IMR-90 (cell line): ENCODE results near the gene ZPBP2. TPM values are rescaled to one million over a fixed set of nuclear protein-coding genes. Genes with fewer than 3 reads are reported as not detected.

ENCODE experiments used
- ATAC-seq: fragments of 200-7000 bp; cut with Tn5 transposase; 2 replicates; pipeline ENCODE4 v1.9.1; 2020; ENCODE audit warnings: low read depth, mild to moderate bottlenecking, moderate library complexity
- BruUV-seq: library from RNA; stranded (reverse); fragments of 400-500 nt; replicated peaks from 2 replicates; lab custom pipeline; 2021; lab: Mats Ljungman, UMichigan
- CTCF ChIA-PET: fragments of 300-600 bp; formaldehyde crosslinking; extraction: SDS; loops from one replicate; lab custom pipeline; 2021; ENCODE audit warnings: antibody characterized with exemption; lab: Yijun Ruan, JAX
- POLR2A ChIA-PET: fragments of 300-600 bp; sonication (Branson Sonifier 250); formaldehyde crosslinking; loops from one replicate; lab custom pipeline; 2022; ENCODE audit warnings: antibody characterized with exemption; ENCODE audit not compliant: unreplicated experiment; lab: Charles Lee
- DNase-seq: peaks from one replicate; pipeline ENCODE4 v3.0.0; 2013
- H2AFZ ChIP-seq: replicated peaks from 2 replicates; pipeline ENCODE3; 2013; ENCODE audit warnings: low read length, mild to moderate bottlenecking; ENCODE audit not compliant: poor library complexity
- H2AK5ac ChIP-seq: 2 replicates; pipeline ENCODE4 v1.6.1; 2013; ENCODE audit warnings: low read depth, low read length, inconsistent platforms
- H2AK9ac ChIP-seq: replicated peaks from 2 replicates; pipeline ENCODE3; 2013; ENCODE audit warnings: mild to moderate bottlenecking, low read depth, low read length, moderate library complexity; ENCODE audit not compliant: poor library complexity
- H2BK120ac ChIP-seq: 2 replicates; pipeline ENCODE4 v1.6.1; 2013; ENCODE audit warnings: low read depth, low read length, inconsistent platforms
- H2BK15ac ChIP-seq: 3 replicates; pipeline ENCODE4 v1.6.1; 2013; ENCODE audit warnings: low read depth, low read length, inconsistent platforms
- H2BK20ac ChIP-seq: 2 replicates; pipeline ENCODE4 v1.6.1; 2013; ENCODE audit warnings: low read depth, mild to moderate bottlenecking, inconsistent platforms, low read length, moderate library complexity
- H2BK5ac ChIP-seq: 2 replicates; pipeline ENCODE4 v1.6.1; 2013; ENCODE audit warnings: mild to moderate bottlenecking, low read depth, low read length, inconsistent platforms; ENCODE audit not compliant: poor library complexity, severe bottlenecking
- H3K14ac ChIP-seq: replicated peaks from 2 replicates; pipeline ENCODE4 v1.6.1; 2013; ENCODE audit warnings: low read depth, low read length, inconsistent platforms
- H3K18ac ChIP-seq: 2 replicates; pipeline ENCODE4 v1.6.1; 2013; ENCODE audit warnings: low read depth, low read length, control low read depth
- H3K23ac ChIP-seq: 2 replicates; pipeline ENCODE4 v1.6.1; 2013; ENCODE audit warnings: low read depth, low read length, inconsistent platforms
- H3K27ac ChIP-seq: 2 replicates; pipeline ENCODE4 v1.5.1; 2013; ENCODE audit warnings: mild to moderate bottlenecking, control low read depth, low read length; ENCODE audit not compliant: insufficient read depth
- H3K27me3 ChIP-seq: 2 replicates; pipeline ENCODE4 v1.6.1; 2013; ENCODE audit warnings: low read length; ENCODE audit not compliant: control insufficient read depth, insufficient read depth
- H3K36me3 ChIP-seq: 2 replicates; pipeline ENCODE4 v1.6.1; 2013; ENCODE audit warnings: low read length, mixed read lengths; ENCODE audit not compliant: control insufficient read depth, insufficient read depth
- H3K4ac ChIP-seq: 2 replicates; pipeline ENCODE4 v1.6.1; 2013; ENCODE audit warnings: low read depth, low read length, inconsistent platforms
- H3K4me1 ChIP-seq: 2 replicates; pipeline ENCODE4 v1.6.1; 2013; ENCODE audit warnings: low read length, mixed read lengths; ENCODE audit not compliant: control insufficient read depth, insufficient read depth
- H3K4me2 ChIP-seq: 2 replicates; pipeline ENCODE4 v1.6.1; 2013; ENCODE audit warnings: low read depth, mild to moderate bottlenecking, control low read depth, low read length, moderate library complexity
- H3K4me3 ChIP-seq: 2 replicates; pipeline ENCODE4 v1.5.1; 2013; ENCODE audit warnings: low read depth, mild to moderate bottlenecking, control low read depth, low read length, moderate library complexity; ENCODE audit not compliant: insufficient read depth
- H3K56ac ChIP-seq: 2 replicates; pipeline ENCODE4 v1.6.1; 2013; ENCODE audit warnings: low read length, inconsistent platforms; ENCODE audit not compliant: insufficient read depth; ENCODE audit errors: extremely low read depth
- H3K79me1 ChIP-seq, 2 experiments: 2 replicates each; pipeline ENCODE4 v1.6.1; 2013; ENCODE audit warnings: low read length in 2 of 2, inconsistent platforms in 1 of 2, low read depth in 1 of 2
- H3K9ac ChIP-seq: 2 replicates; pipeline ENCODE4 v1.6.1; 2013; ENCODE audit warnings: low read depth, low read length, control low read depth
- H3K9me1 ChIP-seq: 2 replicates; pipeline ENCODE4 v1.6.1; 2013; ENCODE audit warnings: low read length, inconsistent platforms; ENCODE audit not compliant: insufficient read depth
- H3K9me3 ChIP-seq: 2 replicates; pipeline ENCODE4 v1.6.1; 2013; ENCODE audit warnings: low read length; ENCODE audit not compliant: control insufficient read depth, insufficient read depth
- H4K20me1 ChIP-seq: 2 replicates; pipeline ENCODE4 v1.6.1; 2013; ENCODE audit warnings: low read length, inconsistent platforms; ENCODE audit not compliant: insufficient read depth
- H4K5ac ChIP-seq: 2 replicates; pipeline ENCODE4 v1.6.1; 2013; ENCODE audit warnings: mild to moderate bottlenecking, low read depth, low read length, control low read depth
- H4K8ac ChIP-seq, 2 experiments: 2 replicates each; pipeline ENCODE4 v1.6.1; 2013; ENCODE audit warnings: low read depth in 2 of 2, low read length in 2 of 2, control low read depth in 1 of 2, inconsistent platforms in 1 of 2
- H4K91ac ChIP-seq: 2 replicates; pipeline ENCODE4 v1.6.1; 2013; ENCODE audit warnings: low read depth, low read length, inconsistent platforms; ENCODE audit not compliant: insufficient read depth
- BHLHE40 ChIP-seq: fragments of 150-350 bp; IDR thresholded peaks from 2 replicates; pipeline ENCODE4 v1.6.1; 2016; ENCODE audit warnings: mild to moderate bottlenecking, low read depth, low read length
- CEBPB ChIP-seq: IDR thresholded peaks from 2 replicates; pipeline ENCODE4 v1.6.1; 2012; ENCODE audit warnings: low read depth, low read length, improper control_type of control experiment
- CHD1 ChIP-seq: IDR thresholded peaks from 2 replicates; pipeline ENCODE4 v1.6.1; 2012; ENCODE audit warnings: low read depth, low read length, improper control_type of control experiment
- CTCF ChIP-seq: conservative IDR thresholded peaks from 2 replicates; pipeline ENCODE4 v1.5.1; 2012; ENCODE audit warnings: mild to moderate bottlenecking, low read depth, low read length, improper control_type of control experiment
- FOS ChIP-seq: fragments of 150-350 bp; IDR thresholded peaks from 2 replicates; pipeline ENCODE4 v1.6.1; 2016; ENCODE audit warnings: low read depth, low read length
- MAFK ChIP-seq: IDR thresholded peaks from 2 replicates; pipeline ENCODE4 v1.6.1; 2012; ENCODE audit warnings: low read depth, low read length, improper control_type of control experiment
- MAZ ChIP-seq: IDR thresholded peaks from 2 replicates; pipeline ENCODE4 v1.6.1; 2012; ENCODE audit warnings: low read depth, mild to moderate bottlenecking, low read length, improper control_type of control experiment, moderate library complexity, borderline replicate concordance
- MXI1 ChIP-seq: IDR thresholded peaks from 2 replicates; pipeline ENCODE4 v1.6.1; 2012; ENCODE audit warnings: low read depth, mild to moderate bottlenecking, low read length, moderate library complexity, borderline replicate concordance
- NFE2L2 ChIP-seq: fragments of 150-350 bp; IDR thresholded peaks from 2 replicates; pipeline ENCODE4 v1.6.1; 2016; ENCODE audit warnings: low read depth, mild to moderate bottlenecking, low read length
- POLR2A ChIP-seq: IDR thresholded peaks from 2 replicates; pipeline ENCODE4 v1.6.1; 2012; ENCODE audit warnings: mild to moderate bottlenecking, low read depth, low read length
- RAD21 ChIP-seq: IDR thresholded peaks from 2 replicates; pipeline ENCODE4 v1.6.1; 2012; ENCODE audit warnings: low read length, improper control_type of control experiment
- RCOR1 ChIP-seq: IDR thresholded peaks from 2 replicates; pipeline ENCODE4 v1.6.1; 2012; ENCODE audit warnings: mild to moderate bottlenecking, low read length, improper control_type of control experiment; ENCODE audit not compliant: insufficient replicate concordance
- RFX5 ChIP-seq: IDR thresholded peaks from 2 replicates; pipeline ENCODE4 v1.8.0; 2012; ENCODE audit warnings: low read depth, mild to moderate bottlenecking, low read length, moderate library complexity
- SMC3 ChIP-seq: fragments of 150-350 bp; IDR thresholded peaks from 2 replicates; pipeline ENCODE4 v1.6.1; 2016; ENCODE audit warnings: low read depth, mild to moderate bottlenecking, antibody characterized with exemption, low read length, moderate library complexity
- USF2 ChIP-seq: fragments of 150-350 bp; IDR thresholded peaks from 2 replicates; pipeline ENCODE4 v1.6.1; 2017; ENCODE audit warnings: mild to moderate bottlenecking, antibody characterized with exemption, low read length, low read depth
- WGBS, 2 experiments: methylation state at CpG; one replicate each; pipeline versions ENCODE4 v1.1.5 to v1.1.7; 2013; ENCODE audit warnings: missing lambda C conversion rate in 2 of 2; ENCODE audit not compliant: insufficient read length in 1 of 2; ENCODE audit errors: extremely low coverage in 2 of 2; 5-methylcytosine and 5-hydroxymethylcytosine counted together
- dilution Hi-C: fragments of 300-500 bp; cut with HindIII; formaldehyde crosslinking; loops from one replicate; pipeline ENCODE4 v1.14.3; 2018; ENCODE audit warnings: low sequenced_read_pairs; ENCODE audit not compliant: unreplicated experiment
- in situ Hi-C: fragments of 300-500 bp; cut with MboI; formaldehyde crosslinking; loops from 3 replicates; pipeline ENCODE4 v1.14.3; 2019; ENCODE audit warnings: low sequenced_read_pairs, inconsistent platforms, mixed read lengths
- intact Hi-C: fragments of 100-400 bp; cut with micrococcal nuclease; formaldehyde crosslinking; loops from 2 replicates; pipeline ENCODE4 v1.10.0; 2022
- polyA plus RNA-seq, 3 experiments: library from polyadenylated mRNA; depleted of rRNA; stranded (reverse); fragments of >200 nt; gene quantifications; 2 replicates each; pipeline ENCODE4 v1.2.3, GENCODE V29; 2012; ENCODE audit warnings: low replicate concordance in 1 of 3
- total RNA-seq: library from RNA; depleted of rRNA; stranded (reverse); fragments of >200 nt; gene quantifications from 2 replicates; pipeline ENCODE4 v1.2.3, GENCODE V29; 2012
- TF ChIP-seq, protein P1 (sequence below): fragments of 150-350 bp; IDR thresholded peaks from 2 replicates; pipeline ENCODE4 v1.6.1; 2016; ENCODE audit warnings: low read depth, mild to moderate bottlenecking, low read length, moderate library complexity, borderline replicate concordance

The ZPBP2 gene
- total and polyA plus RNA-seq, 2 of the 4 experiments (the other 2 are of a cell fraction), result not detected

DNA sequence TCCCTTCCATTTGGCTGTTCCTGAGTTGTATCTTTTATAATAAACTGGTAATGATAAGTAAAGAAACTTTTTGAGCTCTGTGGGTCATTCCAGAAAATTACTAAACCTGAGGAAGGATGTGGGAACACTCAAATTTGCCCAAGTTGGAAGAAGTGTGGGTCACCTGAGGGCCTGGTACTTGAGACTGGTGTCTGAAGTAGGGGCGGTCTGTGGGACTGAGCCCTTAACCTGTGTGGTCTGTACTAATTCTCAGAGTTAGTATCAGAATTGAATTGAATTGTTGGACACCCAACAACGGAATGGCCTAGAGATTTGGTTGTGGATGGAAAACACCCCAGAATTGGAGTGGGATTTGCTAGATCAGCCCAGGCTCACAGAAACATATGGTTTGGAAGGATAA is 47.0 kb upstream of the ZPBP2 start:
- H2BK15ac ChIP-seq, result no peak overlapping the region
- intact Hi-C loops, result loop anchor here (5.0 kb wide), 1 partner anchor 39 kb away; no protein-coding TSS in a partner anchor
- no peak for DNase-seq
- no peaks in the 10 kb centered on the region for H3K79me1 ChIP-seq
- peaks cover 7% of the 10 kb centered on the region for H3K9me3 ChIP-seq
- H3K27me3 ChIP-seq, result peaks cover 14% of the 10 kb centered on the region
- H4K20me1 ChIP-seq, result no peaks in the 10 kb centered on the region
- no peaks in the 10 kb centered on the region for H3K9me1 ChIP-seq
- H3K4me1 ChIP-seq, result no peaks in the 10 kb centered on the region
- H3K56ac ChIP-seq, result no peak overlapping the region
- H3K27ac ChIP-seq, result no peak overlapping the region
- no peak overlapping the region for H4K8ac ChIP-seq
- POLR2A ChIA-PET, result no interaction called here
- no peak overlapping the region for H2AK5ac ChIP-seq
- H3K4me2 ChIP-seq, result no peak overlapping the region
- ATAC-seq, result no peak
- no peak overlapping the region for H3K4ac ChIP-seq
- in situ Hi-C loops, result no loop called here
- no peak overlapping the region for H2BK120ac ChIP-seq
- no peak overlapping the region for H2AFZ ChIP-seq
- no peak overlapping the region for H3K23ac ChIP-seq
- H3K4me3 ChIP-seq, result no peak overlapping the region
- BruUV-seq, result no TSS peak
- no peak overlapping the region for H2BK5ac ChIP-seq
- 80% methylated on average over 1 of the region's 2 CpGs; no CpG with 5 or more reads in 1 of the 2 experiments for WGBS, 2 experiments
- no peak overlapping the region for H2AK9ac ChIP-seq
- H4K91ac ChIP-seq, result no peak overlapping the region
- CTCF ChIA-PET, result no interaction called here
- no peak overlapping the region for H3K9ac ChIP-seq
- H3K14ac ChIP-seq, result no peak overlapping the region
- no peaks in the 10 kb centered on the region for H3K36me3 ChIP-seq
- H2BK20ac ChIP-seq, result no peak overlapping the region
- no peak overlapping the region for H4K5ac ChIP-seq
- dilution Hi-C loops, result no loop called here
- TF ChIP-seq, protein P1, sequence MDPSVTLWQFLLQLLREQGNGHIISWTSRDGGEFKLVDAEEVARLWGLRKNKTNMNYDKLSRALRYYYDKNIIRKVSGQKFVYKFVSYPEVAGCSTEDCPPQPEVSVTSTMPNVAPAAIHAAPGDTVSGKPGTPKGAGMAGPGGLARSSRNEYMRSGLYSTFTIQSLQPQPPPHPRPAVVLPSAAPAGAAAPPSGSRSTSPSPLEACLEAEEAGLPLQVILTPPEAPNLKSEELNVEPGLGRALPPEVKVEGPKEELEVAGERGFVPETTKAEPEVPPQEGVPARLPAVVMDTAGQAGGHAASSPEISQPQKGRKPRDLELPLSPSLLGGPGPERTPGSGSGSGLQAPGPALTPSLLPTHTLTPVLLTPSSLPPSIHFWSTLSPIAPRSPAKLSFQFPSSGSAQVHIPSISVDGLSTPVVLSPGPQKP, result no peak
- no peak for TF ChIP-seq RFX5
- TF ChIP-seq BHLHE40, result no peak
- no peak for TF ChIP-seq MAZ
- TF ChIP-seq RCOR1, result no peak
- no peak for TF ChIP-seq NFE2L2
- no peak for TF ChIP-seq SMC3
- no peak for TF ChIP-seq USF2
- no peak for TF ChIP-seq RAD21
- no peak for TF ChIP-seq CEBPB
- TF ChIP-seq MXI1, result no peak
- TF ChIP-seq CHD1, result no peak
- no peak for TF ChIP-seq POLR2A
- no peak for TF ChIP-seq MAFK
- TF ChIP-seq CTCF, result no peak
- no peak for TF ChIP-seq FOS
- H3K18ac ChIP-seq, result no peak overlapping the region
